ENCODE data around the gene FAM50A. TPM values are rescaled to one million over a fixed set of nuclear protein-coding genes. Genes with fewer than 3 reads are reported as not detected.

FAM50A gene
- total RNA-seq, 3 donors from 2014 or later (not counting 1 experiment from before 2014, with no cell fraction given), result 48.9 to 63.2 (median 54.1) TPM

GRCh38 chrX:154420402-154420756 is 23.6 kb upstream of the FAM50A start:
- DNase-seq (no peak), ATAC-seq (no peak)
- intact Hi-C loops (cut with micrococcal nuclease), result no loop called here
- TF ChIP-seq CTCF (IDR thresholded peaks at IDR 0.05), result no peak
- Histone ChIP-seq H3K36me3 (ENCODE audit: control insufficient read depth, insufficient read depth, low read length) (no peaks in the 10 kb centered on the region), H3K27ac (ENCODE audit: low read length) (no peak overlapping the region), H3K4me1 (ENCODE audit: control insufficient read depth, insufficient read depth, low read length) (no peaks in the 10 kb centered on the region), H3K4me3 (ENCODE audit: low read length) (no peak overlapping the region), H3K9me3 (ENCODE audit: control insufficient read depth, insufficient read depth, low read length) (no peaks in the 10 kb centered on the region), H3K27me3 (ENCODE audit: control insufficient read depth, insufficient read depth, low read length) (no peaks in the 10 kb centered on the region)
- 95% methylated on average over 10 of the region's 10 CpGs for WGBS (ENCODE audit: insufficient coverage)
- H3K4me1 Mint-ChIP-seq, result no peaks in the 10 kb centered on the region
- H3K4me3 Mint-ChIP-seq, result no peak overlapping the region
- no peaks in the 10 kb centered on the region for H3K36me3 Mint-ChIP-seq
- no peaks in the 10 kb centered on the region for H3K9me3 Mint-ChIP-seq
- H3K27ac Mint-ChIP-seq, result no peak overlapping the region
- no peaks in the 10 kb centered on the region for H3K27me3 Mint-ChIP-seq (ENCODE audit: low read depth in 2 of 2)

- no peaks in the 10 kb centered on the region for H3K36me3 Mint-ChIP-seq
- no peak for ATAC-seq
- intact Hi-C loops (cut with micrococcal nuclease), result loop anchor here (5.0 kb wide), 1 partner anchor 50 kb away; the partner anchor contains the start of gene LAGE3
- WGBS (ENCODE audit: insufficient coverage), result 97% methylated on average over 12 of the region's 13 CpGs
- H3K4me3 Mint-ChIP-seq, result no peak overlapping the region
- H3K4me1 ChIP-seq (ENCODE audit: control insufficient read depth, insufficient read depth, low read length), result peaks cover 37% of the 10 kb centered on the region
- no peaks in the 10 kb centered on the region for H3K9me3 Mint-ChIP-seq
- H3K36me3 ChIP-seq (ENCODE audit: control insufficient read depth, insufficient read depth, low read length), result peaks cover 5% of the 10 kb centered on the region
- H3K9me3 ChIP-seq (ENCODE audit: control insufficient read depth, insufficient read depth, low read length), result no peaks in the 10 kb centered on the region
- H3K27ac Mint-ChIP-seq, result no peak overlapping the region
- no peaks in the 10 kb centered on the region for H3K27me3 Mint-ChIP-seq (ENCODE audit: low read depth in 2 of 2)
- H3K27ac ChIP-seq (ENCODE audit: low read length), result no peak overlapping the region
- peaks cover 22 to 25% of the 10 kb centered on the region in 2 donors for H3K4me1 Mint-ChIP-seq
- H3K4me3 ChIP-seq (ENCODE audit: low read length), result no peak overlapping the region
- TF ChIP-seq CTCF (IDR thresholded peaks at IDR 0.05), result no peak
- no peak for DNase-seq
- H3K27me3 ChIP-seq (ENCODE audit: control insufficient read depth, insufficient read depth, low read length), result no peaks in the 10 kb centered on the region
Measured at GRCh38 chrX:154426916-154427770, 16.8 kb upstream of the FAM50A start.

GRCh38 chrX:154428176-154429171 is 15.5 kb upstream of the FAM50A start, which contains the start of gene ATP6AP1:
Gene ATP6AP1 (plus strand): TSS chrX:154428677. CDS start chrX:154428693, 16 bp downstream.
- Histone ChIP-seq H3K27me3 (ENCODE audit: control insufficient read depth, insufficient read depth, low read length) (no peaks in the 10 kb centered on the region), H3K36me3 (ENCODE audit: control insufficient read depth, insufficient read depth, low read length) (peaks cover 14% of the 10 kb centered on the region), H3K4me1 (ENCODE audit: control insufficient read depth, insufficient read depth, low read length) (peaks cover 37% of the 10 kb centered on the region), H3K9me3 (ENCODE audit: control insufficient read depth, insufficient read depth, low read length) (no peaks in the 10 kb centered on the region), H3K4me3 (ENCODE audit: low read length) (peak within 1 kb of the TSS; percentile 60), H3K27ac (ENCODE audit: low read length) (peak within 1 kb of the TSS; percentile 53)
- intact Hi-C loops (cut with micrococcal nuclease), result loop anchor here (5.0 kb wide), 1 partner anchor 49 kb away; the partner anchor contains the start of gene LAGE3
- 7% methylated on average over 85 of the region's 87 CpGs for WGBS (ENCODE audit: insufficient coverage)
- Mint-ChIP-seq H3K27me3 (ENCODE audit: low read depth in 2 of 2) (no peaks in the 10 kb centered on the region), H3K36me3 (no peaks in the 10 kb centered on the region), H3K4me3 (peak within 1 kb of the TSS; percentile 86), H3K27ac (peak within 1 kb of the TSS; percentile 83 to 84), H3K4me1 (peaks cover 22 to 25% of the 10 kb centered on the region in 2 donors), H3K9me3 (no peaks in the 10 kb centered on the region)
- ATAC-seq (peak; percentile 97 to 99 (median 97)), DNase-seq (peak; percentile 81 to 92)
- no peak for TF ChIP-seq CTCF (IDR thresholded peaks at IDR 0.05)
